Fibroblast of lung (primary cell): Measurements from ENCODE around the gene TNFSF8. TPM values are rescaled to one million over a fixed set of nuclear protein-coding genes. Genes with fewer than 3 reads are reported as not detected.

Source experiments
- DNase-seq, 2 donors: peaks; one replicate each; pipeline versions ENCODE4 v3.0.0 to v3.0.0-alpha.2; 2010; ENCODE audit warnings: low read depth in 2 of 2
- H2AFZ ChIP-seq: 2 replicates; pipeline ENCODE4 v1.5.1; 2012; ENCODE audit warnings: low read length, control low read depth, inconsistent platforms
- H3K27ac ChIP-seq: 2 replicates; pipeline ENCODE4 v1.5.1; 2011; ENCODE audit warnings: low read length, control low read depth; ENCODE audit not compliant: insufficient read depth
- H3K27me3 ChIP-seq: 2 replicates; pipeline ENCODE4 v1.5.1; 2011; ENCODE audit warnings: mild to moderate bottlenecking, low read length; ENCODE audit not compliant: control insufficient read depth, insufficient read depth
- H3K36me3 ChIP-seq: 2 replicates; pipeline ENCODE4 v1.5.1; 2011; ENCODE audit warnings: low read length; ENCODE audit not compliant: control insufficient read depth, insufficient read depth
- H3K4me1 ChIP-seq: 2 replicates; pipeline ENCODE4 v1.5.1; 2011; ENCODE audit warnings: low read length; ENCODE audit not compliant: control insufficient read depth, insufficient read depth; ENCODE audit errors: extremely low read depth
- H3K4me2 ChIP-seq: 2 replicates; pipeline ENCODE4 v1.5.1; 2011; ENCODE audit warnings: low read length, control low read depth; ENCODE audit not compliant: insufficient read depth; ENCODE audit errors: extremely low read depth
- H3K4me3 ChIP-seq, 4 experiments: fragments of 200-600 bp in 1 of 4; sonication (generic) in 1 of 4; replicated peaks in 1 of 4; 2 replicates each; pipeline ENCODE4 v1.5.1; 2011 to 2016; ENCODE audit warnings: low read length in 4 of 4, low read depth in 3 of 4, mild to moderate bottlenecking in 3 of 4, control low read depth in 2 of 4, inconsistent platforms in 1 of 4, mixed read lengths in 1 of 4; ENCODE audit not compliant: insufficient read depth in 1 of 4; ENCODE audit errors: control extremely low read depth in 1 of 4
- H3K79me2 ChIP-seq: 2 replicates; pipeline ENCODE4 v1.5.1; 2012; ENCODE audit warnings: mild to moderate bottlenecking, low read length, inconsistent platforms; ENCODE audit not compliant: control insufficient read depth, insufficient read depth
- H3K9ac ChIP-seq: 2 replicates; pipeline ENCODE4 v1.5.1; 2011; ENCODE audit warnings: mild to moderate bottlenecking, low read length, control low read depth; ENCODE audit not compliant: insufficient read depth
- H3K9me3 ChIP-seq: 2 replicates; pipeline ENCODE4 v1.5.1; 2012; ENCODE audit warnings: low read depth, low read length; ENCODE audit not compliant: control insufficient read depth, insufficient read depth
- H4K20me1 ChIP-seq: 2 replicates; pipeline ENCODE4 v1.5.1; 2011; ENCODE audit warnings: low read length; ENCODE audit not compliant: control insufficient read depth, insufficient read depth; ENCODE audit errors: extremely low read depth
- EZH2 ChIP-seq: IDR thresholded peaks from 2 replicates; pipeline ENCODE4 v1.5.1; 2012; ENCODE audit warnings: low read length, control low read depth, mild to moderate bottlenecking; ENCODE audit errors: missing control alignments
- polyA plus RNA-seq, 2 donors: library from polyadenylated mRNA; depleted of rRNA in 1 of 2; stranded (reverse) in 1 of 2; unstranded in 1 of 2; fragments of >200 nt; gene quantifications; 2 replicates each; pipeline ENCODE4 v1.2.1, GENCODE V29; 2011 to 2012; ENCODE audit warnings: missing spikeins in 1 of 2
- total RNA-seq: library from RNA; depleted of rRNA; stranded (reverse); fragments of >200 nt; gene quantifications from 2 replicates; pipeline ENCODE4 v1.2.1, GENCODE V29; 2014
- TF ChIP-seq, protein P1 (sequence below), 2 donors: IDR thresholded peaks in 1 of 2; conservative IDR thresholded peaks in 1 of 2; 1 replicate in 1 of 2; 2 replicates in 1 of 2; pipeline ENCODE4 v1.5.1; 2011 to 2012; ENCODE audit warnings: low read length in 2 of 2, control low read depth in 1 of 2, inconsistent platforms in 1 of 2, low read depth in 1 of 2, mild to moderate bottlenecking in 1 of 2

Gene TNFSF8
- total and polyA plus RNA-seq, 2 donors (not counting 1 experiment from before 2014, with no cell fraction given): not detected

DNA sequence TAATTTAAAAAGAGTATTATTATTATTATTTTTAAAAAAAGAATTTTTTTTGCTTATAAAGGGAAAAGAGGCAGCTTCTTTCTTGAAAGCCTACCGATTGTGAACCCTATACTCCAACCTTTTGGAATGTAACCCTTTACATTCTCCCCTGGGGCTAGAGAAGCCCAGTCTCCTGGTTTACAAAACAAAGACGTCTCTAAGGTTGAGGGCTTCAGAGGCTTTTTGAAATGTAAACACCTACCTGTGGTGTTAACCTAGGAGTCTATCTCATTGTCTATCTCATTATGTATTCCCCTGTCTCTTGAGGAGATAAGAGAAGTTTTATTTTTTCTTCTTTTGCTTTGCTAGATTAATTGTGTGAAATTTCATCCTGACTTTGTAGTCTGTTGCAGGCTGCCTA is 4.7 kb downstream of the TNFSF8 start:
- Histone ChIP-seq H3K27me3 (peaks cover 16% of the 10 kb centered on the region), H3K9ac (no peak overlapping the region), H3K4me1 (no peaks in the 10 kb centered on the region), H3K4me2 (no peak overlapping the region), H3K79me2 (no peaks in the 10 kb centered on the region), H3K4me3 (no peak overlapping the region), H3K27ac (no peak overlapping the region), H2AFZ (no peak overlapping the region), H3K9me3 (no peaks in the 10 kb centered on the region), H3K36me3 (no peaks in the 10 kb centered on the region), H4K20me1 (no peaks in the 10 kb centered on the region)
- no peak for TF ChIP-seq EZH2
- TF ChIP-seq, protein P1, sequence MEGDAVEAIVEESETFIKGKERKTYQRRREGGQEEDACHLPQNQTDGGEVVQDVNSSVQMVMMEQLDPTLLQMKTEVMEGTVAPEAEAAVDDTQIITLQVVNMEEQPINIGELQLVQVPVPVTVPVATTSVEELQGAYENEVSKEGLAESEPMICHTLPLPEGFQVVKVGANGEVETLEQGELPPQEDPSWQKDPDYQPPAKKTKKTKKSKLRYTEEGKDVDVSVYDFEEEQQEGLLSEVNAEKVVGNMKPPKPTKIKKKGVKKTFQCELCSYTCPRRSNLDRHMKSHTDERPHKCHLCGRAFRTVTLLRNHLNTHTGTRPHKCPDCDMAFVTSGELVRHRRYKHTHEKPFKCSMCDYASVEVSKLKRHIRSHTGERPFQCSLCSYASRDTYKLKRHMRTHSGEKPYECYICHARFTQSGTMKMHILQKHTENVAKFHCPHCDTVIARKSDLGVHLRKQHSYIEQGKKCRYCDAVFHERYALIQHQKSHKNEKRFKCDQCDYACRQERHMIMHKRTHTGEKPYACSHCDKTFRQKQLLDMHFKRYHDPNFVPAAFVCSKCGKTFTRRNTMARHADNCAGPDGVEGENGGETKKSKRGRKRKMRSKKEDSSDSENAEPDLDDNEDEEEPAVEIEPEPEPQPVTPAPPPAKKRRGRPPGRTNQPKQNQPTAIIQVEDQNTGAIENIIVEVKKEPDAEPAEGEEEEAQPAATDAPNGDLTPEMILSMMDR (conservative IDR thresholded peaks at IDR 0.05 in 1 of 2, IDR thresholded peaks at IDR 0.05 in 1 of 2; ENCODE audit: low read depth in 1 of 2, low read length in 2 of 2): no peak
- DNase-seq: no peak

DNA sequence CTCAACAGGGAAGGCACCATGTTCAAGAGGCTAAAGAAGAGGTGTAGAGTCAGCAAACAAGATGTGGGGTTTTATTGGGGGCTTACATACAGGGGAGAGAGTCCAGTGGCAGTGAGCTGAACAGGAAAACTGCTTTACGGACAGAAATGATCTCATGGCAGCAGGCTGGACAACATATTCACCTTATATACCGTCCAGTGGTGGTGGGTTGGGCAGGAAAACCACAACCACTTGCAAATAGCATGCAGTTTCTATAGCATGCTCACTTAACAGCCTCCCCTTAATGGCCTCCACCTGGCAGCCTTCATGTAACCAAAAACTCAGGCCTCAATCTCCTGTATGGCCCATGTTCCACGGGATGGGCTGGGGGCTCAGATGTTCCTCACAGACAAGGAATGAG is 5.4 kb downstream of the TNFSF8 start:
- Histone ChIP-seq H3K4me1 (no peaks in the 10 kb centered on the region), H4K20me1 (no peaks in the 10 kb centered on the region), H3K4me2 (no peak overlapping the region), H3K9me3 (no peaks in the 10 kb centered on the region), H3K36me3 (no peaks in the 10 kb centered on the region), H3K4me3 (no peak overlapping the region), H3K79me2 (no peaks in the 10 kb centered on the region), H3K27ac (no peak overlapping the region), H3K9ac (no peak overlapping the region), H2AFZ (no peak overlapping the region), H3K27me3 (peaks cover 16% of the 10 kb centered on the region)
- no peak for TF ChIP-seq EZH2
- TF ChIP-seq, protein P1 (conservative IDR thresholded peaks at IDR 0.05 in 1 of 2, IDR thresholded peaks at IDR 0.05 in 1 of 2; ENCODE audit: low read depth in 1 of 2, low read length in 2 of 2): no peak
- DNase-seq: no peak

DNA sequence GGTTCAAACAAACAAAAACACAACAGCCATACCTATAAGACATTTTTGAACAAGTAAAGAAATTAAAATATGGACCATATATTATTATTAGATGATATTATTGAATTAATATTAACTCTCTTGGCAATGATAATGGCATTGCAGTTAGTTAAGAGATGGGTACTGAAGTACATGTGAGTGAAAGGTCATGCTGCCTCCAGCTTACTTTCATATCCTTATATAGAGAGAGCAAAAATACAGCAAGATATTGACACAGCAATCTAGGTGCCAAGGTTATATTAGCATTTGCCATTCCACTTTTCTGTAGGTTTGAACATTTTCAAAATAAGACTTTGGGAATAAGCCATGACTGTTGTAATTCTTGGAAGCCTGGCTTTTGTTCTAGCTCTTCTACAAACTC is 6.1 kb downstream of the TNFSF8 start:
- TF ChIP-seq, protein P1 (conservative IDR thresholded peaks at IDR 0.05 in 1 of 2, IDR thresholded peaks at IDR 0.05 in 1 of 2; ENCODE audit: low read depth in 1 of 2, low read length in 2 of 2): no peak
- Histone ChIP-seq H2AFZ (no peak overlapping the region), H3K36me3 (no peaks in the 10 kb centered on the region), H3K27ac (no peak overlapping the region), H3K4me2 (no peak overlapping the region), H3K9ac (no peak overlapping the region), H3K4me3 (no peak overlapping the region), H4K20me1 (no peaks in the 10 kb centered on the region), H3K79me2 (no peaks in the 10 kb centered on the region), H3K4me1 (no peaks in the 10 kb centered on the region), H3K9me3 (no peaks in the 10 kb centered on the region), H3K27me3 (peaks cover 16% of the 10 kb centered on the region)
- DNase-seq: no peak
